Stomach (tissue), 4 donors: ENCODE results near the gene C9orf153.

Experiments
- EP300 ChIP-seq: sonication (generic); formaldehyde crosslinking; IDR thresholded peaks from one replicate; pipeline ENCODE4 v1.6.1; 2017; ENCODE audit warnings: antibody characterized with exemption
- TF ChIP-seq, protein P1 (sequence below), 7 experiments: fragments of 450-650 bp in 4 of 7; fragments of 200-600 bp in 3 of 7; sonication (generic) in 3 of 7; IDR thresholded peaks; one replicate each; pipeline ENCODE4 v1.5.1; 2016 to 2019; ENCODE audit warnings: antibody characterized with exemption in 7 of 7, control low read depth in 2 of 7, mild to moderate bottlenecking in 1 of 7

DNA sequence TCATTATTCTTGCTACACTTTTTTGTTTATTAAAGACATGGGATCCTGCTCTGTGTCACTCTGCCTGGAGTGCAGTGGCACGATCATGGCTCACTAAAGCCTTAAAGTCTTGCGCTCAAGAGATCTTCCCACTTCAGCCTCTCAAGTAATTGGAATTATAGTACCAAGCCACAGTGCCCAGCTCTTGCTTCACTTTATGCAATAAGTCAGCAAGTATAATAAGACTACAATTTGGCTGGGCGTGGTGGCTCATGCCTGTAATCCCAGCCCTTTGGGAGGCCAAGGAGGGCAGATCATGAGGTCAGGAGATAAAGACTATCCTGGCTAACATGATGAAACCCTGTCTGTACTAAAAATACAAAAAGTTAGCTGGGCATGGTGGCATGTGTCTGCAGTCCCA lies 5.9 kb downstream of the C9orf153 start:
- TF ChIP-seq, protein P1, sequence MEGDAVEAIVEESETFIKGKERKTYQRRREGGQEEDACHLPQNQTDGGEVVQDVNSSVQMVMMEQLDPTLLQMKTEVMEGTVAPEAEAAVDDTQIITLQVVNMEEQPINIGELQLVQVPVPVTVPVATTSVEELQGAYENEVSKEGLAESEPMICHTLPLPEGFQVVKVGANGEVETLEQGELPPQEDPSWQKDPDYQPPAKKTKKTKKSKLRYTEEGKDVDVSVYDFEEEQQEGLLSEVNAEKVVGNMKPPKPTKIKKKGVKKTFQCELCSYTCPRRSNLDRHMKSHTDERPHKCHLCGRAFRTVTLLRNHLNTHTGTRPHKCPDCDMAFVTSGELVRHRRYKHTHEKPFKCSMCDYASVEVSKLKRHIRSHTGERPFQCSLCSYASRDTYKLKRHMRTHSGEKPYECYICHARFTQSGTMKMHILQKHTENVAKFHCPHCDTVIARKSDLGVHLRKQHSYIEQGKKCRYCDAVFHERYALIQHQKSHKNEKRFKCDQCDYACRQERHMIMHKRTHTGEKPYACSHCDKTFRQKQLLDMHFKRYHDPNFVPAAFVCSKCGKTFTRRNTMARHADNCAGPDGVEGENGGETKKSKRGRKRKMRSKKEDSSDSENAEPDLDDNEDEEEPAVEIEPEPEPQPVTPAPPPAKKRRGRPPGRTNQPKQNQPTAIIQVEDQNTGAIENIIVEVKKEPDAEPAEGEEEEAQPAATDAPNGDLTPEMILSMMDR (IDR thresholded peaks at IDR 0.05), result no peak
- no peak for TF ChIP-seq EP300
